Activated naive CD8-positive, alpha-beta T cell treated with anti-CD3 and anti-CD28 coated beads, Interleukin-2, amount 50 U/mL, for 24 hours (primary cell): ENCODE data around the gene MRPL11.
A peak's percentile ranks its signal among the peaks of the same experiment; 100 is the strongest.

Source experiments
- ATAC-seq: fragments of 150-1000 bp; cut with Tn5 transposase; one replicate; pipeline ENCODE4 v1.10.0; 2021
- DNase-seq: peaks from one replicate; pipeline ENCODE4 v3.0.0; 2021
- H3K27ac Mint-ChIP-seq: one replicate; pipeline ENCODE4 v1.8.0; 2021; ENCODE audit warnings: mild to moderate bottlenecking, mixed read lengths
- H3K27me3 Mint-ChIP-seq: one replicate; pipeline ENCODE4 v1.8.0; 2021; ENCODE audit warnings: mixed read lengths
- H3K36me3 Mint-ChIP-seq: one replicate; pipeline ENCODE4 v1.8.0; 2021; ENCODE audit warnings: low read depth, mixed read lengths
- H3K4me1 Mint-ChIP-seq: one replicate; pipeline ENCODE4 v1.8.0; 2021; ENCODE audit warnings: mixed read lengths
- H3K4me3 Mint-ChIP-seq: one replicate; pipeline ENCODE4 v1.8.0; 2021; ENCODE audit warnings: mild to moderate bottlenecking, moderate library complexity, mixed read lengths
- H3K9me3 Mint-ChIP-seq: one replicate; pipeline ENCODE4 v1.8.0; 2021; ENCODE audit warnings: mixed read lengths

Gene MRPL11

DNA sequence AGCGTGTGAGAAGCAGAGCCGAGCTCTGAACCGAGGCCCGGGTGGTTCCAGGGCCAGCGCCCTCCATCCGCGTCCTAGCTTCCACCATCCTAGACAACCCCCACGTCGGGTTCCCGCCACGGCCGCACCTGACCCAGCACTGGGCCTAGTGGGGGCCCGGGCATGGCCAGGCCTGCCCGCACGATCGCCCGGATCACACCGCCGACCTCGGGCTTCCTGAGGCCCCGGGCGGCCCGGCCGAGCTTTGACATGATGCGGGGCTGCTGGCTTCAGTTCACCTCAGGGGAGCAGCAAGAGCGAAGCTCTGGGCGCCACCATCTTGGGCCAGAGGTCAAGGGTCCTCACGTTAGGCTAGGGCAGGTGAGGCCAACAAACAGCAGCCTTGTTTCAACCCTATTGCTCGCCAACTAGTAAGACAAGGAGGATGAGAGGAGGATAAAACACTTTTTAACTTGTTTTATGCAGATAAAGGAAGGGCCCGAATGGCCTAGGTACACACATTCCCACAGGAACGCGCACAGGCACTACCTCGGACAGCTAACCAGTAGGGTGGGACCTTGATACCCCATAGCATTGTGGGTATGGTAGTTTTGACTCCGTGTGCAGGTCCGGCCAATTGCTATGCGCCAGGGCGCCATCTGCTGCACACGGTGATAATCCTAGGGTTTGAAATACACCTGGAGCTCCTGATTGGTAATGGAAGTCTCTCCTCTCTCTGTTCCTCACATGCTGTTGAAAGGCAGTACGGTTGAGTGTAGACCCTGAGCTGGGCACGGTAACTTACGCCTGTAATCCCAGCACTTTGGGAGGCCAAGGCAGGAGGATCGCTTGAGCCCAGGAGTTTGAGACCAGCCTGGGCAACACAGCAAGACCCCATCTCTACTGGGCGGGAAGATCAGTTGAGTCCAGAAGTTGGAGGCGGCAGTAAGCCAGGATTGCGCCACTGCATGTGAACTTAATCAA is at the start of gene MRPL11:
MRPL11 (minus strand) TSS at position 345 of the 963 bp plus-strand sequence; CDS start at position 251, 94 bp downstream.
- H3K4me3 Mint-ChIP-seq: peak within 1 kb of the TSS; percentile 95
- H3K27me3 Mint-ChIP-seq: peaks cover 2% of the 10 kb centered on the region
- ATAC-seq (peak; percentile 98), DNase-seq (peak; percentile 90)
- H3K27ac Mint-ChIP-seq: peak within 1 kb of the TSS; percentile 98
- peaks cover 34% of the 10 kb centered on the region for H3K36me3 Mint-ChIP-seq
- peaks cover 17% of the 10 kb centered on the region for H3K4me1 Mint-ChIP-seq
- H3K9me3 Mint-ChIP-seq: peaks cover 11% of the 10 kb centered on the region

DNA sequence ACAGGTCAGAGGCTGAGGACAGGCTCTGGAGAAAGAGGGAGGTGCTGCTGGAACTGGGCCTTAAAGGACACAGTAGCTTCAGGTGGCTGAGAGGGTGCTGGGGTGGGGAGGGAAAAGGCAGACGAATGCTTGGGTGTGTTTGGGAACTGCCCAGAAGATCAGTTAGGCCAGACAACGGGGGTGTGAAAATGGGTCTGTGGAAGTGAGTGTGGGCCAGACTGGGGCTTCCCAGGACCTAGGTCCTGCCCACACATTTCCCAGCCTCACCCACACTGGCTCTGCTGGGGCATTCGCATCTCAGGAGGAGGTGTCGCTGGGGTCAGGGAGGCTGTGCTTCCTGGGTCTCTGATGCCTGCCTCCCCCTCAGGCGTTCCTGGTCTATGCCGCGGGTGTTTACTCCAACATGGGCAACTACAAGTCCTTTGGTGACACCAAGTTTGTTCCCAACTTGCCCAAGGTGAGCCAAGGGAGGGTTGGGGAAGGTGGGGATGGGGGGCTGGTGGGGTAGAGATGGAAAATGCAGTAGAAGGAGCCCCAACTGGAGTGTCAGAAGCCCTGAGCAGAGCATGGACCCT is 46.2 kb upstream of the MRPL11 start:
- no peaks in the 10 kb centered on the region for H3K27me3 Mint-ChIP-seq
- DNase-seq (no peak), ATAC-seq (no peak)
- H3K27ac Mint-ChIP-seq: no peak overlapping the region
- H3K4me1 Mint-ChIP-seq: peaks cover 19% of the 10 kb centered on the region
- H3K4me3 Mint-ChIP-seq: no peak overlapping the region
- H3K9me3 Mint-ChIP-seq: no peaks in the 10 kb centered on the region
- peaks cover 13% of the 10 kb centered on the region for H3K36me3 Mint-ChIP-seq

GRCh38 chr11:66480117-66480938 is 41.7 kb upstream of the MRPL11 start, which contains the start of gene DPP3:
Gene DPP3, plus strand, starts transcription at chr11:66480434. Its CDS starts 1,767 bp downstream, at chr11:66482201.
- DNase-seq (peak; percentile 97), ATAC-seq (peak; percentile 96)
- Mint-ChIP-seq H3K27me3 (no peaks in the 10 kb centered on the region), H3K9me3 (no peaks in the 10 kb centered on the region), H3K4me1 (peaks cover 26% of the 10 kb centered on the region), H3K27ac (peak within 1 kb of the TSS; percentile 84), H3K36me3 (peaks cover 6% of the 10 kb centered on the region), H3K4me3 (peak within 1 kb of the TSS; percentile 88)

DNA sequence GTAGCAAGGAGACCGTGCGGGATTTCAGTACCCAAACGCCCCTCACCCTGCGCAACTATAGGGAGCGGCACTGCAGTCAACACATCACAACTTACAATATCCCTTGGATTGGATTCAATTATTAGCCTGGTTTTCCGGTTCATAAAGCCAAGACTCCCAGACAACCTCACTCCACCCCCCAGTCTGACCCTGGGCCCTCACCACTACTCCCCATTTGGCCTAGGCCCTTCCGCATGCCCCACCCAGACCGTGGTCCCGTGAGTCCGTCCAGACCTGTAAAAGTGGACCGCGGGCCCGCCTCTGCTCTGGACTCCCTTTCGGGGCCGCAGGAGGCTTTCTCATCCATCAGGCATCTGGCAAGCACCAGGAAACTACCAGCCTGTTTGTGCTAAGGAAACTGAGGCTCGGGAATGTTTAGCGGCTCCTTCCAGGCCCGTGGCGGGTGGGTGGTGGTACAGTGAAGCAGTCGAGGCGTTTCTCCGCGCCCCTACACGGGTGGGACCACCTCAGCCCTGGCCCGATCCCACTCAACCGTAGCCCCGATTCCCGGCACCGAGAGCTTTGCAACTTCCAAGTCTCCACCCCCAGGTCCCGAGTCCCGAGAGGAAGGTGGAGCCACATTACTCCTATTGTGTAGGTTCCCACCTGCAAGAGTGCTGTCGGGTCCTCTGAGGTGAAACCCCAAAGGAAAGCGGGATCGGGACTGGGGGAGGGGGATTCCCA is 40.9 kb upstream of the MRPL11 start:
- ATAC-seq (no peak), DNase-seq (peak; percentile 23)
- Mint-ChIP-seq H3K27me3 (no peaks in the 10 kb centered on the region), H3K4me1 (peaks cover 26% of the 10 kb centered on the region), H3K27ac (peak overlapping the region; percentile 84), H3K9me3 (no peaks in the 10 kb centered on the region), H3K4me3 (peak overlapping the region; percentile 88), H3K36me3 (peaks cover 4% of the 10 kb centered on the region)

DNA sequence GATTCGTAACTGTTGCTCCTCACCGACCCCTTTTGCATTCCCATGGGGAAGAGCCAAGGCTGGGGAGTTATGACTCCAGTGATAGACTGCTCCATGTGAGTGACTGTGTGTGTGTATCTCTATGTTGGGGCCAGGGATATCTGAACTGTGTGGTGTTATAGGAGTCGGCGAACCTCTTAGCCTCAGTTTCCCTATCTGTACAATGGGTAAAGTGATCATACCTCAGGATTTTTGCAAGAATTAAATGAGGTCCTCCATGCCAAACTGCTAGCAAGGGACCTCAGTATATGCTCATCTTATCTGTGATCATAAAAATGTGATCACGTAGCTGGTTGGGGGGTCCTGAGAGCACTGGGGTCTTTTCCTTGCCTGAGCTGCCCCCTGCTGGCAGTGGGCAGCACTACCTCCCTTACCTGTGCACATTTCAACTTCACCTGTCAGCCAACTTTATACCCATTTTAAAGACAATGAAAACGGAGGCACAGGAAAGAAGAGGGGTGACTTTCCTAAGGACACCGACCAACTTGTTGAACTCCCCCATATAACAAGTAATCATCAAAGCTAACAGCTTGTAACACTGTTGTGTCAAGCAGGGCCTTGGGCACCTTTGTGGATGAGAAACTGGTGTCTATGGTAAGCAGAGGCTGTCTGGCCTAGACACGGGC is 40.2 kb upstream of the MRPL11 start:
- H3K27ac Mint-ChIP-seq: peak overlapping the region; percentile 84
- ATAC-seq (no peak), DNase-seq (peak; percentile 63)
- no peaks in the 10 kb centered on the region for H3K27me3 Mint-ChIP-seq
- peaks cover 3% of the 10 kb centered on the region for H3K36me3 Mint-ChIP-seq
- no peaks in the 10 kb centered on the region for H3K9me3 Mint-ChIP-seq
- peak overlapping the region; percentile 88 for H3K4me3 Mint-ChIP-seq
- H3K4me1 Mint-ChIP-seq: peaks cover 26% of the 10 kb centered on the region

DNA sequence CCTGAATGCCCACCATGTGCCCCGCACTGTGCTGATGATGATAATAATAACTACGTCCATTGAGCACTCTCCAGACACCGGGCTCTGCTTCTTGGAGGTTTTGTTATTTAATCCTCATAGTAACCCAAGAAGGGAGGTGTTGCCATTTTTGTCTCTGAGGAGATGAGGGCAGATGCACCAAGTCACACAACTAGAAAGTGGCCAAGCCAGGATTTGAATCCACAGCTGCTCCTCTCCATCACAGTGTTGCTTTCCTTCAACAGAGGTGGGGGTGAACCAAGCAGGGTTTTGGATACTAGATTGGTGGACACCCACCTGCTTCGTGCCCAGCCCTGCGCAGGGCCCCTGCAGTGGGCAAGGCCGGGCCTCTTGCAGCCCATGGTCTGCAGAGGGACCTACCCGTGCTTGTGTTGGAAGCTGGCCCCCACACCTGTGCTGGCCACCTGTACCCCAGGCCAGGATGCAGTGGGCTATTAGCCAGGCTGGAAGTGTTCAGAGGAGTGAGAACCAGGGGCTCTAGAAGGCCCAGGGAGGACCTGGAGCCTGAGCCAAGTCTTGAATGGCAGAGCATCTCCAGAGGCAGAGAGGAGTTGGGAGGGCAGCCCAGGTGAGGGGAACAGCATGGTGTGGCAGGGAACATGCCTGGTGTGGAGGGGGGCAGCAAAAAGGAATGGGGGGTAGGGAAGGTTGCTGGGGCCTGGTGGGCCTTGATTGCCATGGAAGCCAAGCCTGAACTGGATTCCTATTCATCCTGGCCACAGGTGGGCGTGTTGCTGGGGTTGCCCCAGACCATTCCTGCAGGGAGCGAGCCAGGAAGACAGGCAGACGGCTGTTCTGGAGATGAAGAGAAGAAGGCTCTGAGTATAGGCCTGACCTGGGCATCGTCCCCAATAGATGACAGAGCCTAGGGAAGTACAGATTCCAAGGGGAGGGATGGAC is 38.9 kb upstream of the MRPL11 start:
- H3K27me3 Mint-ChIP-seq: no peaks in the 10 kb centered on the region
- peaks cover 21% of the 10 kb centered on the region for H3K4me1 Mint-ChIP-seq
- H3K36me3 Mint-ChIP-seq: peaks cover 1% of the 10 kb centered on the region
- no peak overlapping the region for H3K4me3 Mint-ChIP-seq
- no peaks in the 10 kb centered on the region for H3K9me3 Mint-ChIP-seq
- H3K27ac Mint-ChIP-seq: no peak overlapping the region
- ATAC-seq: no peak
- no peak for DNase-seq

- peaks cover 17% of the 10 kb centered on the region for H3K4me1 Mint-ChIP-seq
- DNase-seq: no peak
- no peaks in the 10 kb centered on the region for H3K27me3 Mint-ChIP-seq
- no peak for ATAC-seq
- H3K27ac Mint-ChIP-seq: no peak overlapping the region
- no peaks in the 10 kb centered on the region for H3K36me3 Mint-ChIP-seq
- no peak overlapping the region for H3K4me3 Mint-ChIP-seq
- no peaks in the 10 kb centered on the region for H3K9me3 Mint-ChIP-seq
Observed at GRCh38 chr11:66476841-66477251, 38.2 kb upstream of the MRPL11 start.

GRCh38 chr11:66476173-66476840 is 37.7 kb upstream of the MRPL11 start:
- peaks cover 15% of the 10 kb centered on the region for H3K4me1 Mint-ChIP-seq
- H3K27me3 Mint-ChIP-seq: no peaks in the 10 kb centered on the region
- no peaks in the 10 kb centered on the region for H3K9me3 Mint-ChIP-seq
- DNase-seq (no peak), ATAC-seq (no peak)
- H3K27ac Mint-ChIP-seq: no peak overlapping the region
- no peaks in the 10 kb centered on the region for H3K36me3 Mint-ChIP-seq
- no peak overlapping the region for H3K4me3 Mint-ChIP-seq

DNA sequence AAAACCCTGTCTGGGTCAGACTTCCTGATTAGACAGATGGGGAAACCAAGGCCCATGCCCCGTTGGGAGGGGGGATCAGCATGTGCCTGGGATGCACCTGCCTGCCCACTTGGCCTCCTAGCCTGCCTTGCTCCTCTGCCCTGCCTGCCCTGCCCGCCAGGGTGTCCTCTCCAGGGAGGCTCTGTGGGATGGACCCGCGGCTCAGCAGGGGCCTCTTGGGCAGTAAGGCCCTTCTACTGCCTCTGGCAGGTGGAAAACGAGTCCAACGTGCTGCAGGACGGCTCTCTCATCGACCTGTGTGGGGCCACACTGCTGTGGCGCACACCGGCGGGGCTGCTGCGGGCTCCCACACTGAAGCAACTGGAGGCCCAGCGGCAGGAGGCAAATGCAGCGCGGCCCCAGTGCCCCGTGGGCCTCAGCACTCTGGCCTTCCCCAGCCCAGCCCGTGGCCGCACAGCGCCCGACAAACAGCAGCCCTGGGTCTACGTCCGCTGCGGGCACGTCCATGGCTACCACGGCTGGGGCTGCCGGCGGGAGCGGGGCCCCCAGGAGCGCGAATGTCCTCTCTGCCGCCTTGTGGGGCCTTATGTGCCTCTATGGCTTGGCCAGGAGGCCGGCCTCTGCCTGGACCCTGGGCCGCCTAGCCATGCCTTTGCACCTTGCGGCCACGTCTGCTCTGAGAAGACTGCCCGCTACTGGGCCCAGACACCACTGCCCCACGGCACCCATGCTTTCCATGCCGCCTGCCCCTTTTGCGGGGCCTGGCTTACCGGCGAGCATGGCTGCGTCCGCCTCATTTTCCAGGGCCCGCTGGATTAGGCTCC is 36.9 kb upstream of the MRPL11 start:
- no peaks in the 10 kb centered on the region for H3K36me3 Mint-ChIP-seq
- ATAC-seq (no peak), DNase-seq (no peak)
- no peaks in the 10 kb centered on the region for H3K27me3 Mint-ChIP-seq
- no peaks in the 10 kb centered on the region for H3K9me3 Mint-ChIP-seq
- H3K27ac Mint-ChIP-seq: no peak overlapping the region
- H3K4me3 Mint-ChIP-seq: no peak overlapping the region
- H3K4me1 Mint-ChIP-seq: peaks cover 14% of the 10 kb centered on the region

DNA sequence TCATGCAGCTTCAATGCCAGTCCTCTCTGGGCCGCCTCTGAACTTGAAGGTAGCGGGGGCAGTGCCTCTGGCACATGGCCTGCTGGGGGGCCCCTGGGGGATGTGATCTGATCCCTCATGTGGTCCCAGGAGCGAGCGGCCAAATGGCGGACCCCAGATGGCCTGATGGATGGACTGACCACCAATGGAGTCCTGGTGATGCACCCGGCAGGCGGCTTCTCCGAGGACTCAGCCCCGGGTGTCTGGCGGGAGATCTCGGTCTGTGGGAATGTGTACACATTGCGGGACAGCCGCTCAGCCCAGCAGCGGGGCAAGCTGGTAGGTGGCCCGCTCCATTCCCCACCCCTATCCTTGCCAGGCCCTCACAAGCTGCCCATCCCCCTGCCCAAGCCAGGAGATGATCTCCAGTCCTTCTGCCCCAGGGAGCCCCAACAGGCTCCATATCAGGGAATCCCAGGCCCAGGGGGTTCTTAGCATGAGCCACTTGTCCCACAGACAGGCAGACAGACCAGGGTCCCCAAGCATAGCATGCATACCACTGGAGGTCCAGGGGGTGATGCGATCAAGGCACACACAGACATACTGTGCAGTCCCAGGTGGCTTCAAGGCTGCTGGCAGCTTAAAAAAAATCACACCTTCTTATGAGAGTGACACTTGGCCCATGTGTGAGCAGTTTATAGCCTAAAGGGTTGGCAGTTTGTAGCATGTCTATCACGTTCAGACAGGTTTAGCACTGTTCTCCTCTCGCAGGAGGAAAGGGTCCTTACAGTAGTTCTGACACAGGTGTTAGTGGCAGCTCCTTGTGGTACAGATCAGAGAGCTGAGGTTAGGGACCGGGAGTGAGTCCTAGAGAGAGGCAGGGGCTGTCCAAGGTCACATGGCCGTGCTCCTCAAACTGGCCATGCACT is 35.2 kb upstream of the MRPL11 start:
- ATAC-seq: no peak
- no peak overlapping the region for H3K27ac Mint-ChIP-seq
- no peak for DNase-seq

GRCh38 chr11:66473167-66473566 is 34.5 kb upstream of the MRPL11 start:
- H3K36me3 Mint-ChIP-seq: no peaks in the 10 kb centered on the region
- no peaks in the 10 kb centered on the region for H3K27me3 Mint-ChIP-seq
- H3K4me1 Mint-ChIP-seq: peaks cover 14% of the 10 kb centered on the region
- H3K4me3 Mint-ChIP-seq: no peak overlapping the region
- no peaks in the 10 kb centered on the region for H3K9me3 Mint-ChIP-seq
- ATAC-seq (no peak), DNase-seq (no peak)
- H3K27ac Mint-ChIP-seq: no peak overlapping the region

More for the DNA sequence above, 35.2 kb upstream of the MRPL11 start:
- Mint-ChIP-seq H3K4me1 (peaks cover 13% of the 10 kb centered on the region), H3K36me3 (no peaks in the 10 kb centered on the region), H3K9me3 (no peaks in the 10 kb centered on the region), H3K27me3 (no peaks in the 10 kb centered on the region), H3K4me3 (no peak overlapping the region)
